HG02623 (cell line): Measurements from ENCODE around the gene IL16.

Source experiments
- ATAC-seq: cut with Tn5 transposase; IDR thresholded peaks from one replicate; pipeline ENCODE4 v1.9.1; 2021; ENCODE audit warnings: moderate library complexity; ENCODE audit not compliant: unreplicated experiment

The IL16 gene

DNA sequence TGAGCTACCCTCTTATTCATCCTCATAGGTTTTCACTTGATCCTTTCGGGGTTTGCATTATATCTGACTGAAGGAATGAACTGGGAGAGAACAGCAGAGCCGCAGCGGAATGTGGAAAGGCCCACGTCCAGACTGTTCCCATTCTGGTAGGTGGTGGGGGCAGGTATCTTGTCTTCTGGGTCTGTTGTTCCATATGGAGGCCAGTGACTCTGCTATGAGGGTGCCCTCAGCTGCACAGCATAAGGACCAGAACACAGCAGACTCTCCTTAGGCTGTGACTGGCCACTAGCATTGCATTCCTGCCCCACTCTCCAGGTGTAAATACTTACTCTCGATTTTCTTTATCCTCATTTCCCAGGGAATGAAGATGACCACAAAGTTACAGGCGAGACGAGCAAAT, 165.2 kb downstream of the IL16 start:
- ATAC-seq: no peak

DNA sequence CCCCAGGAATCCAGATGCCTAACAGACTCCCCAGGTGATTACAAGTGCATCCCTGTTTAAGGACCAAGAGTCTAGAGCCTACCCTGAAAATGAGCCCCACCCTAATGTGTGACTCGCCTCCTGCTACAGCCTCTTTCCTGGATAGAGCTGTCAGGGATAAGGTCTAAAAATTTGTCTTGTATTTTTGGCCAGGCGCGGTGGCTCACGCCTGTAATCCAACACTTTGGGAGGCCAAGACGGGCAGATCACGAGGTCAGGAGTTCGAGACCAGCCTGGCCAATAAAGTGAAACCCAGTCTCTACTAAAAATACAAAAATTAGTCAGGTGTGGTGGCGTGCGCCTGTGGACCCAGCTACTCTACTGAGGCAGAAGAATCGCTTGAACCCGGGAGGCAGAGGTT, 166.1 kb downstream of the IL16 start:
- ATAC-seq: no peak

DNA sequence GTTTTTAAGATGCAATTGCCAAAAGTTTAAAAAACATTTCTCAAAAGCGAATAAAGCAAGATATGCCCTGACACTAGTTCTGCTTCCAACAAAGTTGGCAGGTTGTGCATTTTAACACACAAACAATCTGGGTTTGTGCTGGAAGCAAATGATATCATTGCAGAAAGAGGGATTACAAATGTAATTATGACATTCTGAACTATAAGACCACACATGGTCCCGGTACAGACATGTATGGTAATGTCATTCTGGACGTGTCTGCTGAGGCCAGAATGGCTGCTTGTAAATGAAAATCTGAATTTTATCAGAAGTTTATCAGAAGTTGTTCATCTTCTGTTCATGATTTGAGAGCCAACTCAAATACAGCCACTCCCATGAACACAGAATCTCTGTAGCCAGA, 166.6 kb downstream of the IL16 start:
- no peak for ATAC-seq
